PC-3 (cell line): ENCODE data around the gene ZNF816. TPM values are rescaled to one million over a fixed set of nuclear protein-coding genes. Genes with fewer than 3 reads are reported as not detected.

Source experiments
- ATAC-seq: fragments of 200-7000 bp; cut with Tn5 transposase; 2 replicates; pipeline ENCODE4 v1.9.1; 2020; ENCODE audit warnings: mild to moderate bottlenecking, moderate library complexity
- BruUV-seq: library from RNA; stranded (reverse); fragments of 400-500 nt; replicated peaks from 2 replicates; lab custom pipeline; 2021; lab: Mats Ljungman, UMichigan
- CTCF ChIA-PET: fragments of 300-600 bp; sonication (Branson Sonifier 250); formaldehyde crosslinking; loops from one replicate; lab custom pipeline; 2022; ENCODE audit warnings: antibody characterized with exemption; lab: Charles Lee
- POLR2A ChIA-PET: fragments of 300-600 bp; sonication (Branson Sonifier 250); formaldehyde crosslinking; loops from one replicate; lab custom pipeline; 2022; ENCODE audit warnings: antibody characterized with exemption; ENCODE audit not compliant: unreplicated experiment; lab: Charles Lee
- DNase-seq: peaks from one replicate; pipeline ENCODE4 v3.0.0-alpha.2; 2015
- H2AFZ ChIP-seq: fragments of 300-600 bp; sonication (generic); 2 replicates; pipeline ENCODE4 v1.6.0; 2016; ENCODE audit warnings: antibody characterized with exemption, low read length
- H3F3A ChIP-seq: fragments of 300-600 bp; sonication (generic); one replicate; pipeline ENCODE4 v1.6.0; 2017; ENCODE audit warnings: antibody characterized with exemption, low read length, control low read depth, mild to moderate bottlenecking; ENCODE audit not compliant: unreplicated experiment
- H3K27ac ChIP-seq: fragments of 300-600 bp; sonication (generic); 2 replicates; pipeline ENCODE4 v1.5.1; 2016; ENCODE audit warnings: mild to moderate bottlenecking, low read length
- H3K27me3 ChIP-seq: fragments of 300-600 bp; sonication (generic); 2 replicates; pipeline ENCODE4 v1.6.1; 2016; ENCODE audit warnings: low read length, mixed read lengths
- H3K36me3 ChIP-seq: fragments of 300-600 bp; sonication (generic); 2 replicates; pipeline ENCODE4 v1.6.1; 2016; ENCODE audit warnings: low read depth, mixed run types, low read length, mixed read lengths
- H3K4me1 ChIP-seq: fragments of 300-600 bp; sonication (generic); 2 replicates; pipeline ENCODE4 v1.5.1; 2016; ENCODE audit warnings: low read length; ENCODE audit not compliant: insufficient read depth
- H3K4me2 ChIP-seq: fragments of 300-600 bp; sonication (generic); 2 replicates; pipeline ENCODE4 v1.6.0; 2016; ENCODE audit warnings: low read length
- H3K4me3 ChIP-seq: fragments of 300-600 bp; sonication (generic); 2 replicates; pipeline ENCODE4 v1.5.1; 2016; ENCODE audit warnings: mild to moderate bottlenecking, low read length, mixed read lengths
- H3K79me2 ChIP-seq: fragments of 300-600 bp; sonication (generic); 2 replicates; pipeline ENCODE4 v1.6.1; 2017; ENCODE audit warnings: low read length, mixed read lengths
- H3K9ac ChIP-seq: fragments of 300-600 bp; sonication (generic); 2 replicates; pipeline ENCODE4 v1.6.0; 2016; ENCODE audit warnings: mild to moderate bottlenecking, low read length
- H3K9me2 ChIP-seq: fragments of 300-600 bp; sonication (generic); replicated peaks from 2 replicates; pipeline ENCODE4 v1.6.1; 2016; ENCODE audit warnings: mixed run types, low read length, mixed read lengths
- H3K9me3 ChIP-seq: fragments of 300-600 bp; sonication (generic); 2 replicates; pipeline ENCODE4 v1.6.1; 2016; ENCODE audit warnings: low read length, mixed read lengths
- H4K20me1 ChIP-seq: fragments of 300-600 bp; sonication (generic); 2 replicates; pipeline ENCODE4 v1.6.1; 2016; ENCODE audit warnings: low read length, mixed read lengths
- CTCF ChIP-seq: fragments of 300-600 bp; sonication (generic); conservative IDR thresholded peaks from 2 replicates; pipeline ENCODE4 v1.5.1; 2017; ENCODE audit warnings: antibody characterized with exemption, low read depth, mild to moderate bottlenecking, low read length
- EZH2 ChIP-seq: fragments of 300-600 bp; sonication (generic); IDR thresholded peaks from one replicate; pipeline ENCODE4 v1.6.1; 2017; ENCODE audit warnings: antibody characterized with exemption, mild to moderate bottlenecking, low read length; ENCODE audit not compliant: unreplicated experiment
- EZH2phosphoT487 ChIP-seq: fragments of 300-600 bp; sonication (generic); IDR thresholded peaks from 2 replicates; pipeline ENCODE4 v1.6.1; 2018; ENCODE audit warnings: mild to moderate bottlenecking, antibody characterized with exemption, low read length, borderline replicate concordance
- intact Hi-C: fragments of 100-400 bp; cut with micrococcal nuclease; formaldehyde crosslinking; loops from 2 replicates; pipeline ENCODE4 v1.9.0; 2023
- total RNA-seq: library from RNA; depleted of rRNA; stranded (reverse); fragments of >200 nt; gene quantifications from 2 replicates; pipeline ENCODE4 v1.2.3, GENCODE V29; 2014

Gene ZNF816
- total RNA-seq, 1 experiment from 2014 or later = 10.2 TPM

GRCh38 chr19:52993342-52994178 lies 30.9 kb upstream of the ZNF816 start:
- H3F3A ChIP-seq = peaks cover 4% of the 10 kb centered on the region
- no peaks in the 10 kb centered on the region for H4K20me1 ChIP-seq
- DNase-seq (peak; percentile 79), ATAC-seq (peak; percentile 68)
- H3K9me2 ChIP-seq = no peaks in the 10 kb centered on the region
- intact Hi-C loops = loop anchor here (1.0 to 5.0 kb wide), 3 partner anchors 31 to 110 kb away; partner anchors contain the start of genes ZNF160 and ZNF816
- BruUV-seq = no TSS peak
- H3K4me1 ChIP-seq = peaks cover 22% of the 10 kb centered on the region
- no peaks in the 10 kb centered on the region for H3K27me3 ChIP-seq
- ChIA-PET POLR2A (no interaction called here), CTCF (interaction anchor here (1.6 kb wide), 1 partner anchor 31 kb away, joined by 4 read pairs; the partner anchor contains the start of gene ZNF816)
- peak overlapping the region; percentile 83 for H2AFZ ChIP-seq
- TF ChIP-seq EZH2phosphoT487 (no peak), EZH2 (no peak), CTCF (no peak; the same call in 1 of the 2 replicates)
- H3K4me2 ChIP-seq = peak overlapping the region; percentile 88
- H3K36me3 ChIP-seq = 0 out of 2 replicates have a peak, but pooled peaks cover 2% of the 10 kb centered on the region
- H3K27ac ChIP-seq = 0 out of 2 replicates have a peak overlapping the region, but pooled peaks have one; percentile 38
- H3K9ac ChIP-seq = peak overlapping the region; percentile 66
- no peaks in the 10 kb centered on the region for H3K79me2 ChIP-seq
- H3K4me3 ChIP-seq = peak overlapping the region; percentile 67
- peaks cover 5% of the 10 kb centered on the region; the same call in 1 of the 2 replicates for H3K9me3 ChIP-seq

- POLR2A ChIA-PET = no interaction called here
- Histone ChIP-seq H3K9me2 (no peaks in the 10 kb centered on the region), H2AFZ (peak overlapping the region; percentile 72)
Measured at GRCh38 chr19:52992109-52993004, 29.7 kb upstream of the ZNF816 start.

More at GRCh38 chr19:52992109-52993004, 29.7 kb upstream of the ZNF816 start:
- Histone ChIP-seq H3K9ac (peak overlapping the region; percentile 66), H3K4me3 (peak overlapping the region; percentile 67), H3K27ac (peak overlapping the region; percentile 42), H3F3A (peaks cover 4% of the 10 kb centered on the region), H3K9me3 (0 out of 2 replicates have a peak, but pooled peaks cover under 1% of the 10 kb centered on the region), H3K79me2 (no peaks in the 10 kb centered on the region), H3K4me1 (peaks cover 22% of the 10 kb centered on the region), H4K20me1 (no peaks in the 10 kb centered on the region), H3K27me3 (no peaks in the 10 kb centered on the region), H3K36me3 (peaks cover 11% of the 10 kb centered on the region), H3K4me2 (peak overlapping the region; percentile 88)
- CTCF ChIA-PET = no interaction called here
- intact Hi-C loops = loop anchor here (1.0 to 5.0 kb wide), 3 partner anchors 30 to 111 kb away; partner anchors contain the start of genes ZNF160 and ZNF816
- no TSS peak for BruUV-seq
- TF ChIP-seq EZH2phosphoT487 (no peak), CTCF (no peak), EZH2 (no peak)
- no peak for ATAC-seq
- DNase-seq = no peak
